ENCODE measurements around the gene CD300A. TPM values are rescaled to one million over a fixed set of nuclear protein-coding genes. Genes with fewer than 3 reads are reported as not detected.

Gene CD300A
- total and polyA plus RNA-seq, 3 donors from 2014 or later: 2.0 to 3.7 (median 2.4) TPM

DNA sequence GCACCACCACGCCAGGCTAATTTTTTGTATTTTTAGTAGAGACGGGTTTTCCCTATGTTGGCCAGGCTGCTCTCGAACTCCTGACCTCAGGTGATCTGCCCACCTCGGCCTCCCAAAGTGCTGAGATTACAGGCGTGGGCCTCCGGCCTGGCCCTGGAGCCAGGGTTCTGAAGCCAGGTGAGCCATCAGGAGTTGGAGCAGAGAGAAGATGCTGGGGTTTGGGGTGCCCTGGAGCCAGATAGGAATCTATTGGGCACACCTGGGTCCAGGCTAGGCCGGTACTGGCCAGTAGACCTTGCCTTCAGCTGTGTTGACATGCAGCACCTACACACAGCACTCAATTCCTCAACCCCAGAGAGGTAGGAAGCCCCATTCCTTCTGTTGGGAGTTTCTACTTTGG, 5.4 kb upstream of the CD300A start:
- H3K36me3 ChIP-seq (ENCODE audit: low read depth, missing control alignments): no peaks in the 10 kb centered on the region
- TF ChIP-seq, protein P1, sequence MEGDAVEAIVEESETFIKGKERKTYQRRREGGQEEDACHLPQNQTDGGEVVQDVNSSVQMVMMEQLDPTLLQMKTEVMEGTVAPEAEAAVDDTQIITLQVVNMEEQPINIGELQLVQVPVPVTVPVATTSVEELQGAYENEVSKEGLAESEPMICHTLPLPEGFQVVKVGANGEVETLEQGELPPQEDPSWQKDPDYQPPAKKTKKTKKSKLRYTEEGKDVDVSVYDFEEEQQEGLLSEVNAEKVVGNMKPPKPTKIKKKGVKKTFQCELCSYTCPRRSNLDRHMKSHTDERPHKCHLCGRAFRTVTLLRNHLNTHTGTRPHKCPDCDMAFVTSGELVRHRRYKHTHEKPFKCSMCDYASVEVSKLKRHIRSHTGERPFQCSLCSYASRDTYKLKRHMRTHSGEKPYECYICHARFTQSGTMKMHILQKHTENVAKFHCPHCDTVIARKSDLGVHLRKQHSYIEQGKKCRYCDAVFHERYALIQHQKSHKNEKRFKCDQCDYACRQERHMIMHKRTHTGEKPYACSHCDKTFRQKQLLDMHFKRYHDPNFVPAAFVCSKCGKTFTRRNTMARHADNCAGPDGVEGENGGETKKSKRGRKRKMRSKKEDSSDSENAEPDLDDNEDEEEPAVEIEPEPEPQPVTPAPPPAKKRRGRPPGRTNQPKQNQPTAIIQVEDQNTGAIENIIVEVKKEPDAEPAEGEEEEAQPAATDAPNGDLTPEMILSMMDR (IDR thresholded peaks at IDR 0.05): no peak
- TF ChIP-seq POLR2A (IDR thresholded peaks at IDR 0.05): no peak
- H3K9me3 ChIP-seq: no peaks in the 10 kb centered on the region
- no peak for DNase-seq
- no peaks in the 10 kb centered on the region for H3K4me1 ChIP-seq
- H3K4me3 ChIP-seq: no peak overlapping the region
- H3K27me3 ChIP-seq: no peaks in the 10 kb centered on the region
- 78 to 95% methylated on average over 3 to 7 of the region's 7 CpGs for WGBS, 2 donors
- intact Hi-C loops (cut with DNase I; ENCODE audit: low total_unique reads): no loop called here
- no peak overlapping the region for H3K27ac ChIP-seq

DNA sequence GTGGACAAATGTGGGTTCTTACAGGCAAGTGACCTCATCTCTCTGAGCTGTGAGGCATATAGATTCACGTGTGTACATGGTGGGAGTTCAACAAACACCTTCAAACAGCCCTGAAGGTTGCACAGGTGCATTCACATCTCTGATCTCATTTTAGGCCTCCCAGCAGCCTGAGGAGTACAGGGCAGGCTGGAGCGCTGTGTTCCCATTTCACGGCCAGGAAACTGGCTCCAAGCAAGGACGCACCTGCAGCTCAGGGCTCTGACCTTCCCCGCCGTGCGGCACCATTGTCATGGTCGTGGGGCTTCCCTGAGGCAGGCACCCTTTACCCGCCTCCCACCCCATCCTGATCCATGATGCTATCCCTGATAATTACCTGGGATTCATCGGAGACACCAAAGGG, 4.8 kb upstream of the CD300A start:
- Histone ChIP-seq H3K36me3 (ENCODE audit: low read depth, missing control alignments) (no peaks in the 10 kb centered on the region), H3K9me3 (no peaks in the 10 kb centered on the region), H3K4me3 (no peak overlapping the region), H3K27me3 (no peaks in the 10 kb centered on the region), H3K27ac (no peak overlapping the region), H3K4me1 (peaks cover 6% of the 10 kb centered on the region)
- intact Hi-C loops (cut with DNase I; ENCODE audit: low total_unique reads): no loop called here
- TF ChIP-seq POLR2A (IDR thresholded peaks at IDR 0.05): no peak
- TF ChIP-seq, protein P1 (IDR thresholded peaks at IDR 0.05): no peak
- 80 to 87% methylated on average over 10 of the region's 10 CpGs for WGBS, 2 donors
- DNase-seq: no peak

DNA sequence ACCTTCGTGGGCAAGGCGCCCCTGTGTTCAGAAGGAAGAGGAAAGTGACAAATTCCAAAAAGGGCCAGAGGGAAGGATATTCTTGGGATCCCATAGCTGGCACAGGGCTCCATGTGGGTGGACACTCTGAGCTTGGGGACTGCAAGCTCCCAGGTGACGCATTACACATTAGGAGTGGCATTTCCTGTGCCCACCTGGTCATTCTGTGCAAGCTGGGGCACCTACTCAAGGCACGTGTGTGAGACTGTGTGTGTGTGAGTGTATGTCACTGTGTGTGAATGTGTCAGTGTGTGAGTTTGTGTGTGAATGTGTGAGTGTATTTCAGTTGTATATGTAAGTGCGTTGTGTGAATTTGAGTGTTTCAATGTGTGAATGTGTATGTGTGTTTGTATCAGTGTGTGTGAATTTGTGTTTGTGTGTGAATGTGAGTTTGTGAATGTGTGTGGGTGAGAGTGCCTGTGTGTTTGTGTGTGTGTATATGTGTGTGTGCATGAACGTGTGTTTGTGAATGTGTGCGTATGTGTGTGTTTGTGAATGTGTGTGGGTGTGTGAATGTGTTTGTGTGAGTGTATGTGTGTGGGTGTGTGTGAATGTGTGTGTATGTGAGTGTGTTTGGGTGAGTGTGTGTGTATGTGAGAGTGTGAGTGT, 1.6 kb upstream of the CD300A start:
- no peaks in the 10 kb centered on the region for H3K27me3 ChIP-seq
- H3K9me3 ChIP-seq: no peaks in the 10 kb centered on the region
- intact Hi-C loops (cut with DNase I; ENCODE audit: low total_unique reads): no loop called here
- no peak for TF ChIP-seq POLR2A (IDR thresholded peaks at IDR 0.05)
- TF ChIP-seq, protein P1 (IDR thresholded peaks at IDR 0.05): no peak
- H3K4me1 ChIP-seq: peaks cover 7% of the 10 kb centered on the region
- no peak overlapping the region for H3K4me3 ChIP-seq
- WGBS, 2 donors: 73 to 76% methylated on average over 7 of the region's 7 CpGs
- no peak for DNase-seq
- H3K27ac ChIP-seq: no peak overlapping the region
- H3K36me3 ChIP-seq (ENCODE audit: low read depth, missing control alignments): no peaks in the 10 kb centered on the region

DNA sequence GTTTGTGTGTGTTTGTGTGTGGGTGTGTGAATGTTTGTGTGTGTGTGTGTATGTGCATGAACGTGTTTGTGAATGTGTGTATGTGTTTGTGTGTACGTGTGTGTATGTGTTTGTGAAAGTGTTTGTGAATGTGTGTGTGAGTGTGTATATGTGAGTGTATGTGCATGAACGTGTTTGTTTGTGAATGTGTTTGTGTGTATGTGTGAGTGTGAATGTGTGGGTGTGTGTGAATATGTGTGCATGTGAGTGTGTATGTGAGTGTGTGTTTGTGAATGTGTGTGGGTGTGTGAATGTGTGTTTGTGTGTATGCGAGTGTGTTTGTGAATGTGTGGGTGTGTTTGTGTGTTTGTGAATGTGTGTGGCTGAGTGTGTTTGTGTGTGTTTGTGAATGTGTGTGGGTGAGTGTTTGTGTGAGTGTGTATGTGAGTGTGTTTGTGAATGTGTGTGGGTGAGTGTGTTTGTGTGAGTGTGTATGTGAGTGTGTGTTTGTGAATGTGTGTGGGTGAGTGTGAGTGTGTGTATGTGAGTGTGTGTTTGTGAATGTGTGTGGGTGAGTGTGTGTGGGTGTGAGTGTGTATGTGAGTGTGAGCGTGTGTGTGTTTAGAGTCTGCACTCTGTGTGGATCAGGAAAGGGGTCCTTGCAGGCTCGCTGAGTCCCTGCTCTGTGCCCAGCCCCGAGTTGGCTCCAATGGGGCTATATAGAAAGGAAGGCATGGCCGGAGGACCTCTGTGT, 890 bp upstream of the CD300A start:
- Histone ChIP-seq H3K4me1 (peaks cover 7% of the 10 kb centered on the region), H3K27ac (peak overlapping the region in 1 of 2 donors; percentile 24), H3K4me3 (no peak overlapping the region), H3K9me3 (no peaks in the 10 kb centered on the region), H3K36me3 (ENCODE audit: low read depth, missing control alignments) (no peaks in the 10 kb centered on the region), H3K27me3 (no peaks in the 10 kb centered on the region)
- no peak for TF ChIP-seq POLR2A (IDR thresholded peaks at IDR 0.05)
- TF ChIP-seq, protein P1 (IDR thresholded peaks at IDR 0.05): no peak
- WGBS, 2 donors: 48 to 72% methylated on average over 8 of the region's 8 CpGs
- DNase-seq: no peak
- intact Hi-C loops (cut with DNase I; ENCODE audit: low total_unique reads): no loop called here
